Testis (tissue), 2 donors: ENCODE results near the gene CCR7.

Source experiments
- CTCF ChIP-seq, 3 experiments: fragments of 450-650 bp in 2 of 3; fragments of 200-600 bp in 1 of 3; sonication (generic) in 1 of 3; IDR thresholded peaks; one replicate each; pipeline ENCODE4 v1.5.1; 2016 to 2019; ENCODE audit warnings: antibody characterized with exemption in 3 of 3, mild to moderate bottlenecking in 2 of 3, moderate library complexity in 1 of 3
- POLR2A ChIP-seq: fragments of 450-650 bp; IDR thresholded peaks from one replicate; pipeline ENCODE4 v1.6.1; 2017; ENCODE audit warnings: antibody characterized with exemption, mild to moderate bottlenecking, moderate library complexity

- TF ChIP-seq CTCF (IDR thresholded peaks at IDR 0.05) = no peak
- no peak for TF ChIP-seq POLR2A
Measured at GRCh38 chr17:40545660-40546059, 19.6 kb downstream of the CCR7 start.
